HG03139 (cell line): ENCODE data around the gene MC1R.
"Not testable (repeated sequence)": the region's sequence is repeated elsewhere in the genome, so short reads cannot be mapped to it uniquely, and the experiment has no call there.

Source experiments
- ATAC-seq: cut with Tn5 transposase; IDR thresholded peaks from one replicate; pipeline ENCODE4 v1.9.1; 2021; ENCODE audit not compliant: unreplicated experiment

MC1R gene

GRCh38 chr16:89918453-89919347 lies at the start of gene MC1R:
MC1R (plus strand) TSS chr16:89918862; CDS start chr16:89919259, 397 bp downstream.
- ATAC-seq: no peak

DNA sequence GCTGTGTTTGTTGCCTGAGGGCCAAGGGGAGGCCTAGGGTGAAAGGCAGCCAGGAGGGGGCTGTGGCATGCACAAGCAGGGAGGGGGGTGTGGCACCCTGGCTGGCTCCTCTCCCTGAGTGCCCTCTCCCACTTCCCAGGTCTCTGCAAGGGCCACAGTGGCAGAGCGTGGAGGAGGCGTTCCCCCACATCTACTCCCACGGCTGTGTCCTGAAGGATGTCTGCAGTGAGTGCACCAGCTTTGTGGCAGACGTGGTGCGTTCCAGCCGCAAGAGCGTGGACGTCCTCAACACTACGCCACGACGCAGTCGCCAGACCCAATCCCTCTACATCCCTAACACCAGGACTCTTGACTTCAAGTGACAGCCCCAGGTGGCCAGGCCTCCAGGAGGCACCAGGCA lies 48.8 kb upstream of the MC1R start:
- no peak for ATAC-seq

DNA sequence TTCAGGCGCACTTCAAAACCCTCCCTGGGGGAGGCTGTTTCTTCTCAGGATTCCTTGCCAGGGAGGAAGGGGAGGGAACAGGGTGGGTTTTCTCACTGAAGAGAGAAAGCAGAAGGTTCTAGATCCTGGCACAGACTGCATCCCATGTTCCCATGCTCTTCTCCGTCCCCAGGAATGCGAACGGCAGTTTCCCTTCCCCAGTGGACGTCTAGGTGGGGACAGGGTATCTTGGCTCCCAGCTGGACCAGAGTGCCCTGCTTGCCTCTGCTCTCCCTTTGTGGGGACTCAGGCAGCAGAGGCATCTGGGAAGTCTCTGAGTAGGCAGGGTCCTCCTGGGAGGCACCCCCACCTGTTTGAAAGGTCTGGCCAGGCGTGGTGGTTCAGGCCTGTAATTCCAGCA lies 48.2 kb upstream of the MC1R start:
- no peak for ATAC-seq

DNA sequence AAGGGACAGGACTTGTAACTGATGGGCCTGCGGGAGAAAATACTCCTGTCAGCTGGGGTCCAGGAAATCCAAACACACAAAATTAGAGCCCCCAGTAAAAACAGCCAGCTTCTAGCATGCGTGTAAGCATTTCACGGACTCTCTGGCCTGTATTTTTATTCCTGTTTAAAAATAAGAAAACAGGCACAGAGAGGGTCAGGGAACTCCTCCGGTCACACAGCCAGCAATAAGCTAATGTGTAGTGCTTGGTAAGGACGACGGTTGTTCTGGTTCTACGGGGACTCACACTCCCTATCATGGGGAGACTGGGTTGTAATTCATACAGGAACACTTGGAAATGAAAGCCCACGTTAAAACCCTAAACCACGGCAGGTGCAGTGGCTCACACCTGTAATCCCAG lies 46.8 kb upstream of the MC1R start:
- no peak for ATAC-seq

DNA sequence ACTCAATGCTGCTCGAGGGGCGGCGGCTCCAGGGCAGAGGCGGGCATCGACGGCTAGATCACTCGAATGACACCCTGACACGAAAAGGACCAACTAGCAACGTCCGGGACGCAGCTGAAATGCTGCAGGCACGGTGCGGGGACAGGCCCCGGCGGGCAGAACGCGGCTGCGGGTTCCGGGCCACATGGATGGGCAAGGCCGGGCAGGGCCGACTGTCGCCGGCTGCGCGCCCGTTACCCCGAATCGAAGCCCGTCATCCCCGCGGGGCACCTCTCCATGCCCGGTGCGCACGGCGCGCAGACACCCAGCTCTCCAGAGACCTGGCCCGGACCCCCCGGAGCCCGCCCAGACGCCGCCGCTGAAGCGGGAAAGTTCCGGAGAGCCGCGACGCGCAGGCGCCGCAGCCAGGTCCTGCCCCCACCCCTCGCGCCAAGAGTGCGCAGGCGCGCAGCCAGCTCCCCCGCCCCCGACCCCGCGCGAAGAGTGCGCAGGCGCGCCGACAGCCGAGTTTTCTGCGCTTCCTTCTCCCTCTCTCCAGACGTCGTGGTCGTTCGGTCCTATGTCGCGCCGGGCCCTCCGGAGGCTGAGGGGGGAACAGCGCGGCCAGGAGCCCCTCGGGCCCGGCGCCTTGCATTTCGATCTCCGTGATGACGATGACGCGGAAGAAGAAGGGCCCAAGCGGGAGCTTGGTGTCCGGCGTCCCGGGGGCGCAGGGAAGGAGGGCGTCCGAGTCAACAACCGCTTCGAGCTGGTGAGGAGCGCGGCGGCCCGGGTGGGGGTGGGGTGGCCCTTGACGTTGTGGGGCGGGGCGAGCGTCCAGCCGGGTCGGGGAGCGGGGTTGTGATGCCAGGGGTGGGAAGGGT lies 45.3 kb upstream of the MC1R start, which contains the start of gene TCF25:
Gene TCF25 (plus strand): TSS at position 484 of the 863 bp plus-strand sequence. CDS start 76 bp downstream, at position 560.
- peak; percentile 26 for ATAC-seq

DNA sequence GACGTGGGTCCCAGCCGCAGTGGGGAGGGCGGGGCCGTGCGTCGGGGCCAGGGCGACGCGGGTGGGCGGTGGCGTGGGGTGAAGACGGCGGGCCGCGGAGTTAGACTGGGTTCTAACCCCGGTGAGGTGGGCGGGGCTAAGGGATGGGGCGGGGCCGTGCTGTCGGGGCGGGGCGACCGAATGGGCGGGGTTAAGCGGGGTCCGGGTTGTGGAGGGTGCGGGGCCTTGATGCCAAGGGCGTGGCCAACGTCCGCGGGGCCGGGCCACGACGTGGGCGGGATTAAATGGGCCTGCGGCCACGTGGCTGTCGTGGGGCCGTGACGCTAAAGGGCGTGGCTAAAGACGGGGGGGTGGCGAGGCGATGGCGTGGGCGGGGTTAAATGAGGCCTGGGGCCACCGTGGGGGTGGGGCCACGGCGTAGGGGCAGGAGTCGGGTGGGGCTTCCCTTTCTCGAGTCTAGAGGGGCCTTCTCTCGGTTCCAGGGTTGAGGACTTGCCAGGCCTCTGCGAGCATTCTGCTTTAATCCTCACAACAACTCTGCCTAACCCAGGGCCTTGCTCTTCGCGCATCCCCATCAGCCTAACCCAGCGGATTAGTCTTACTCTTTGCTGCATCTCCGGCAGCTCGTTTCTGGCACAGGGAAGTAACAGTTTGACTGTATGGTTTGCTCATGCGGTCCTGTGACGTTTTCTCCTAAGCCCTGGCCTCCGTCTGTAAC lies 44.5 kb upstream of the MC1R start:
- ATAC-seq: peak; percentile 57

- not testable (repeated sequence) for ATAC-seq
These were observed 39.5 kb upstream of the MC1R start for GRCh38 chr16:89879123-89879522.

DNA sequence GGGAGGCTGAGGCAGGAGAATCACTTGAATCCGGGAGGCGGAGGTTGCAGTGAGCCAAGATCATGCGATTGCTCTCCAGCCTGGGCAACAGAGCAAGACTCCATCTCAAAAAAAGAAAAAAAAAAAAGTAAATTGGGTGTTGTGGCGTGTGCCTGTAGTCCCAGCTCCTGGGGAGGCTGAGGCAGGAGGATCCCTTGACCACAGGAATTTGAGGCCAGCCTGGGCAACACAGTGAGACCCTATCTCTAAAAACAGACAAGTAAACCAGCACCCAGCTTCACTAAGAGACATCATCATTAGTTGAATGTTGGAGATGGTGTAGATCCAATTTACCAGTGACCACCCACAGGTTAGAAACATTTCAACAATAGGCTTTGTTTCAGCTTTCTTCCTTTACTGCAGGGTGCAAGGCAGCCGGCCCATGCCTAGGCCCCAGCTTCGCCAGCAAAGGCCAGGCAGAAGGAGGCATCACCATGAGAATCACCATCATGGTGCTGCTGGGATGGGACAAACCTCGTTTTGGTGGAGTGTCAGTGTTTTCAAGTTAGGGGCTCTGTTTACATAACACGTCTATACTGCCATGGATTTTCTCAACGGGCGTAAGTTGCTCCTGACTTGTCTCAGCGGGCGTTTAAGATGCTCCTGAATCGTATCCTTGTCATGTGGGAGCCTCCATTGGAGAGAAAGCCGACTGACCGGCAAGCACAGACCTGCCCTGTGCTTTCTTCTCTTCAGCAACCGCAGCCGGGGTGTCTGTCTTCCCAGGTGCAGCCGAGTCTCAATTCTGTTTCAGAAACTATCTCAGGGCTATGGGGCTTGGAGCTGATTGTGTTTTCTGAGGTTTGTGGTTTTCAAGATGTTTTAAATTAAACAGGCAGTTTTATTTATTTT lies 37.9 kb upstream of the MC1R start:
- ATAC-seq: no peak

GRCh38 chr16:89881368-89881730 lies 37.3 kb upstream of the MC1R start:
- ATAC-seq: no peak

- no peak for ATAC-seq
These were observed 35.2 kb upstream of the MC1R start for GRCh38 chr16:89883346-89884040.

- no peak for ATAC-seq
These were observed 34.6 kb upstream of the MC1R start for GRCh38 chr16:89884041-89884421.

- ATAC-seq: no peak
These were observed 31.4 kb upstream of the MC1R start for GRCh38 chr16:89887243-89887642.

DNA sequence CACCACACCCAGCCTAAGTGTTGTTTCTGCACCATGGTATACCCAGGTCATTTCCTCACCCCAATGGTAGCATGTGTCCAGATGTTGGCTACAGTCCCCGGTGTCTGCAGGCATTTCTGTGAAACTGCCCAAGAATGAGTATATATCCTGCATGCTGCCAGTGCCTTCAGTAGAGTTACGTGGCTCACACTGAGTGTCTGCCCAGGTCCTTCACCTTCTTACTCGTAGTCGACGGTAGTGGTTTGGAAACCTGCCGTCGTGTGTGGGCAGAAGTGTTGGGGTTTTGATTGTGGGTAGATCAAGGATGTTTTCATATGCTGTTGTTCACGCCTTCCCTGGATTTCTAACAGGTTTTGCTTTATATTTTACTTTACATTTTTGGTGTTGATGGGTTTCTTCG lies 28.5 kb upstream of the MC1R start:
- ATAC-seq: no peak

DNA sequence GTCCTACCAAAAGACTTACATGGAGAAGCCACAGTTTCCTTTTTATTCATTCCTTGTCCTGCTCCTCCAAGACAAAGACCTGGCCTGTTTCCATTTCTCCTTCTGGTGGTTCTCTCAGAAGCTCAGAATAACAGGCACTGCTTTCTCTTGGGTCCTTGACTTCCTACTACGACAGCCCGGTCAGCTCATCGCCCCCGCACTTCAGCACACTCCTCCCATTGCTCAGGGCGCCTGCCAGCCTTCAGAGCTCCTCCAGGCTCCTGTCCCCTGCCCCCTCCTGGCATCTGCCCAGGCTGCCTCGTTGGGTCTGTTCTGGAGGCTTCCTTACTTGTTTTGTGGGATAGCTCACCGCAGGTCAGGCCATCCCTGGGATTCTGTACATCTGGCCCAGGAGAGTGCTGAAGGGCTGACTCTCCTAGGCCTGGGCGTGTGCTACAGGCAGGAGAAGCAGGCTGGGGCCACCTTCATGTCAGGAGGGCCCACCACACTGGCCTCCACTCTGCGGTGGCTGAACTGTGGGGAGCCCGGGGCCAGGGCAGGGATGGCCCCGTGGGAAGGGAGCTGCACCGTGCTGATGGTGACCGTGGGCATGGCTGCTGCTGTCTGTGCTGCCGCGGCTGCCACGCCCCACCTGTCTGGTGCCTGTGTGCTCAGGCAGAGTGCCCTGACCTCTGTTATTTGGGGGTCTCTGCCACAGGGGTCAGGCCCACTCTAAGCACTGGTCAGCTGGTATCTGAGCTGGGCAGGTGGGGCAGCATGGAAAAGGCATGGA lies 27.6 kb upstream of the MC1R start:
- ATAC-seq: no peak

GRCh38 chr16:89892055-89892630 lies 26.5 kb upstream of the MC1R start:
- no peak for ATAC-seq

DNA sequence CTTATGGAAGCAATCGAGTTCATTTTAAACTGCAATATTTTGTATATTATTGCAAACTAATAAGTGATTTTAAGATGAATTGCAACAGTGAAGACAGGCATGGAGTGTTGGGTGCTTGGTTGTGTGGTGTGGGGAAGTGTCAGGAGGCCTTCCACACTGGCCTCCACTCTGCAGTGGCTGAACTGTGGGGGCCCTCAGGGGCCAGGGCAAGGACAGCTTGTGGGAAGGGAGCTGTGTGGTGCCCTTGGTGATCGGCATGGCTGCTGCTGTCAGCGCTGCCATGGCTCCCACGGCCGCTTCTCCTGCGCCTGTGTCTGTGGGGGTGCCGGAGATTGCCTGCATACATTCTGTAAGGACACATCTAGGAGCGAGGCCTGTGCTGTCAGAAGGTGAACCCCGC lies 26.0 kb upstream of the MC1R start:
- ATAC-seq: no peak

DNA sequence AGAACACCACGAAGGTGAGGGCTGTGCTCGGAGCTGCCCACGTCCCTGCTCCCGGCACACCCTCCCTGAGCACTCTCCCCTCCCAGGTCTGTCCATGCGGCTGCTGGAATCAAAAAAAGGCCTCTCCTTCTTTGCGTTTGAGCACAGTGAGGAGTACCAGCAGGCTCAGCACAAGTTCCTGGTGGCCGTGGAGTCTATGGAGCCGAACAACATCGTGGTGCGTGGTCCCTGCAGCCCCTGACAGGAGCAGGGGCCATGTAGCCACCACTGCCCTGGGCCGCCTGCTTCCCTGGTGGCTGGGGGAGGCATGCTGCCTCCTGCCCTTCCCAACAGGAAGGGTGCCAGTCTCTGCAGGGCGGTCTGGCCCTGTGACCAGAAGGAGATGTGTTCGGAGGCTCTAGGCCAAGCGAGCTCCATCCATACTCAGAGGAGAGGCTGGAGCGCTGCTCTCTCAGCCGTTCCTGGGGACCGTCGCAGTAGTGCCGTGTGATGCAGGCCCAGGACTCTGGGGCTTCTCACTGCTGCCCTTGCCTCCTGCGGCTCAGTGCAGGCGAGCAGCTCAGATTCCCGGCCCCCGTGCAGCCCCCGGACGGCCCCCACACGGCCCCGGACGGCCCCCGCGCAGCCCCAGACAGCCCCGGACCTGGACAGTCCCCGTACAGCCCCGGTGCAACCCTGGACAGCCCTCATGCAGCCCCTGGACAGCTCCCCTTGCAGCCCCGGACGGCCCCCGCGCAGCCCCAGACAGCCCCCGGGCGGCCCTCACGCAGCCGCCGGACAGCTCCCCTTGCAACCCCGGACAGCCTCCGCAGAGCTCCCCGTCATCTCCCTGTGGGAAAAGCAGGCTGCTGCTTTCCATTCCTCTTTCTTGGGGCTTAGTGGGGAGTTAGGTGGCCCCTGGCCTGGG lies 24.8 kb upstream of the MC1R start:
- no peak for ATAC-seq
